Breast epithelium (tissue), 3 donors: ENCODE results near the gene PAQR6.

Experiments
- POLR2A ChIP-seq: fragments of 450-650 bp; IDR thresholded peaks from one replicate; pipeline ENCODE4 v1.6.1; 2016; ENCODE audit warnings: antibody characterized with exemption, mild to moderate bottlenecking, moderate library complexity
- POLR2AphosphoS5 ChIP-seq, 3 donors: sonication (generic); formaldehyde crosslinking; IDR thresholded peaks; one replicate each; pipeline ENCODE4 v1.6.1; 2017; ENCODE audit warnings: antibody characterized with exemption in 3 of 3
- TF ChIP-seq, protein P1 (sequence below), 3 donors: fragments of 450-650 bp; IDR thresholded peaks; one replicate each; pipeline ENCODE4 v1.5.1; 2016 to 2017; ENCODE audit warnings: antibody characterized with exemption in 3 of 3, mild to moderate bottlenecking in 3 of 3, moderate library complexity in 3 of 3

DNA sequence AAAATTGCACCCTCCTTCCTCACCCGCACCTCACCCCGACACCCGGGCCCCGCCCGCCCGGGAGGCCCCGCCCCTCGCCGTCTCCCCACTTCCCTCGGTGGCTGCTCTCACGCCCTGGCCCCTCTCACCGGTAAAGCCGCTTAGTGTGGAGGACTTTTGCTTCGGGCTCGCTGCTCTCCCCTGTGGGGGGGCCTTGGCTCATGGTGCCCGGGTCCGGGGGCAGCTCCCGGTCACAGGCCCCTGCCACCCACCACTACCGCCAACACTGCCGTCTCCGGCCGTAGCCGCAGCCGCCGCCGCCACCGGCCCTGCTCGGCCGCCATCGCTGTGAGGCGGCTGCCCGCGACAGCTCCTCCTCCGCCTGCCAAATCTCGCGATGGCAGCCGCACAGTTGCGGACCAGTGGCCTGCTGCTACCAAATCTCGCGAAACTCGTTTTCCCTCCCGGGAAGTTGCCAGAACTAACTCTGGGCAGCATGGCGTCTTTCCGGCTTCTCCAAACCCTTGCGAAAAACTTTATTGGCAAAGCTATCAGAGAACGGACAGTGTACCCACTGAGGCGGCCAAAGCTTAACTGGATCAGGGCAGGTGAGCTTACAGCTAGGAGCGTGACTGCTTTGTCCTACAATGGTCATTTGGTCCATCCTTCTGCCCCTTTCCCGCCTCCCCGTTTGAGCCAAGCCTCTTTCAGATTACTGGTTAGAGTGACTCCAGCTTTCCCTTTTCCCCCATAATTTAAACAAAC, 34.8 kb upstream of the PAQR6 start, which contains the start of gene SMG5:
- TF ChIP-seq POLR2A: peak; percentile 83
- TF ChIP-seq, protein P1, sequence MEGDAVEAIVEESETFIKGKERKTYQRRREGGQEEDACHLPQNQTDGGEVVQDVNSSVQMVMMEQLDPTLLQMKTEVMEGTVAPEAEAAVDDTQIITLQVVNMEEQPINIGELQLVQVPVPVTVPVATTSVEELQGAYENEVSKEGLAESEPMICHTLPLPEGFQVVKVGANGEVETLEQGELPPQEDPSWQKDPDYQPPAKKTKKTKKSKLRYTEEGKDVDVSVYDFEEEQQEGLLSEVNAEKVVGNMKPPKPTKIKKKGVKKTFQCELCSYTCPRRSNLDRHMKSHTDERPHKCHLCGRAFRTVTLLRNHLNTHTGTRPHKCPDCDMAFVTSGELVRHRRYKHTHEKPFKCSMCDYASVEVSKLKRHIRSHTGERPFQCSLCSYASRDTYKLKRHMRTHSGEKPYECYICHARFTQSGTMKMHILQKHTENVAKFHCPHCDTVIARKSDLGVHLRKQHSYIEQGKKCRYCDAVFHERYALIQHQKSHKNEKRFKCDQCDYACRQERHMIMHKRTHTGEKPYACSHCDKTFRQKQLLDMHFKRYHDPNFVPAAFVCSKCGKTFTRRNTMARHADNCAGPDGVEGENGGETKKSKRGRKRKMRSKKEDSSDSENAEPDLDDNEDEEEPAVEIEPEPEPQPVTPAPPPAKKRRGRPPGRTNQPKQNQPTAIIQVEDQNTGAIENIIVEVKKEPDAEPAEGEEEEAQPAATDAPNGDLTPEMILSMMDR (IDR thresholded peaks at IDR 0.05): no peak
- peak; percentile 90 to 94 (median 93) for TF ChIP-seq POLR2AphosphoS5 (IDR thresholded peaks at IDR 0.05)
